Measurements from ENCODE around the gene RAG2.

RAG2 gene

DNA sequence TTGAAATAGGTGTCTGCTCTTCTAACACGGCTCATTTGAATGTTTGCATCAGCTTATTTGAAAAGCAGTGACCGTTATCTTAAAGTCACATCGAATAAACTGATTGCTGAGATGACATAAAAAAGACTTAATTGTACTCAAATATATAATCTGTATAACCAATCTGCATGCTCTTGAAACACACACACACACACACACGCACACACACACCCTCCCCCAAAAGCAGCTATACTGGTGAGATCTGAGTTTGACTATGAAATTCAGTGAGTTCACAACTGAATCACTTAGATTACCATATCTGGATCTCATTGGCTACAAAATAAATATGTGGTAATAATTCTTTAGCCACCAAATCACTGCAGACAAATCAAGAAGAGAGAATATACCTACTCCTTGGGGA is 7.5 kb downstream of the RAG2 start:
- TF ChIP-seq, protein P1, sequence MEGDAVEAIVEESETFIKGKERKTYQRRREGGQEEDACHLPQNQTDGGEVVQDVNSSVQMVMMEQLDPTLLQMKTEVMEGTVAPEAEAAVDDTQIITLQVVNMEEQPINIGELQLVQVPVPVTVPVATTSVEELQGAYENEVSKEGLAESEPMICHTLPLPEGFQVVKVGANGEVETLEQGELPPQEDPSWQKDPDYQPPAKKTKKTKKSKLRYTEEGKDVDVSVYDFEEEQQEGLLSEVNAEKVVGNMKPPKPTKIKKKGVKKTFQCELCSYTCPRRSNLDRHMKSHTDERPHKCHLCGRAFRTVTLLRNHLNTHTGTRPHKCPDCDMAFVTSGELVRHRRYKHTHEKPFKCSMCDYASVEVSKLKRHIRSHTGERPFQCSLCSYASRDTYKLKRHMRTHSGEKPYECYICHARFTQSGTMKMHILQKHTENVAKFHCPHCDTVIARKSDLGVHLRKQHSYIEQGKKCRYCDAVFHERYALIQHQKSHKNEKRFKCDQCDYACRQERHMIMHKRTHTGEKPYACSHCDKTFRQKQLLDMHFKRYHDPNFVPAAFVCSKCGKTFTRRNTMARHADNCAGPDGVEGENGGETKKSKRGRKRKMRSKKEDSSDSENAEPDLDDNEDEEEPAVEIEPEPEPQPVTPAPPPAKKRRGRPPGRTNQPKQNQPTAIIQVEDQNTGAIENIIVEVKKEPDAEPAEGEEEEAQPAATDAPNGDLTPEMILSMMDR (IDR thresholded peaks at IDR 0.05; ENCODE audit: low read length): no peak
- no peak for TF ChIP-seq EZH2 (IDR thresholded peaks at IDR 0.05; ENCODE audit: borderline replicate concordance, low read length)
- peaks cover 28% of the 10 kb centered on the region for H3K36me3 ChIP-seq (ENCODE audit: insufficient read depth, low read length)
- no peaks in the 10 kb centered on the region for H3K27me3 ChIP-seq (ENCODE audit: insufficient read depth, low read length)
- no peak overlapping the region for H3K27ac ChIP-seq (ENCODE audit: low read depth, low read length, poor library complexity, severe bottlenecking)
- no peaks in the 10 kb centered on the region for H3K79me2 ChIP-seq (ENCODE audit: insufficient read depth, low read length)
- H3K9me2 ChIP-seq (ENCODE audit: low read depth, low read length): no peaks in the 10 kb centered on the region
- no peak overlapping the region for H3K4me3 ChIP-seq (ENCODE audit: low read depth, low read length, poor library complexity, severe bottlenecking)
- H4K20me1 ChIP-seq (ENCODE audit: insufficient read depth, low read length): no peaks in the 10 kb centered on the region
- peaks cover 3% of the 10 kb centered on the region for H3K4me1 ChIP-seq (ENCODE audit: insufficient read depth, low read length, severe bottlenecking)
- H3K9ac ChIP-seq (ENCODE audit: low read length): no peak overlapping the region
- no peak overlapping the region for H2AFZ ChIP-seq (ENCODE audit: low read length)
- no peaks in the 10 kb centered on the region for H3F3A ChIP-seq (ENCODE audit: insufficient read depth, low read length)
- no peaks in the 10 kb centered on the region for H3K9me3 ChIP-seq (ENCODE audit: low read length)
- H3K4me2 ChIP-seq (ENCODE audit: low read length): no peak overlapping the region

DNA sequence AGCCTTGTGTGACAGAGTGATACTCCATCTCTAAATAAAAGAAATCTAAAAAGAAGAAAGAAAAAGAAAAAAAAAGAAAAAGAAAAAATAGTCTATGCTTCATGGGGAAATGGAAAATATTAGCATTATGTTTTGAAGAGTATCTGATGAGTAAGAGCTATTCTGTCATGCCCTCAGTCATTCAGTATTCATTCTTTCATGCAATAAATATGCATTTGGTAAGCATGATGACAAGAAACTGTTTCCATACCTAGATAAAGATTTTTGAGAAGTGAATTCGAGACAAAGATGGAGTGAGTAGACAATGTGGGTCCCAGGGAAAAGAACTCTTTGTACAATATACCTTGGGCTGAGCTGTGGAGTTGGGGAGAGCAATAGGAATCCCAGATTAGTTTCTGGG is 9.9 kb downstream of the RAG2 start:
- Histone ChIP-seq H3K9me2 (ENCODE audit: low read depth, low read length) (no peaks in the 10 kb centered on the region), H3F3A (ENCODE audit: insufficient read depth, low read length) (no peaks in the 10 kb centered on the region), H4K20me1 (ENCODE audit: insufficient read depth, low read length) (no peaks in the 10 kb centered on the region), H3K4me1 (ENCODE audit: insufficient read depth, low read length, severe bottlenecking) (peaks cover 3% of the 10 kb centered on the region), H3K36me3 (ENCODE audit: insufficient read depth, low read length) (peaks cover 7% of the 10 kb centered on the region; the same call in 1 of the 2 replicates), H3K4me2 (ENCODE audit: low read length) (no peak overlapping the region), H3K27me3 (ENCODE audit: insufficient read depth, low read length) (no peaks in the 10 kb centered on the region), H3K9me3 (ENCODE audit: low read length) (no peaks in the 10 kb centered on the region), H3K79me2 (ENCODE audit: insufficient read depth, low read length) (no peaks in the 10 kb centered on the region), H3K9ac (ENCODE audit: low read length) (no peak overlapping the region), H3K4me3 (ENCODE audit: low read depth, low read length, poor library complexity, severe bottlenecking) (no peak overlapping the region), H3K27ac (ENCODE audit: low read depth, low read length, poor library complexity, severe bottlenecking) (no peak overlapping the region), H2AFZ (ENCODE audit: low read length) (no peak overlapping the region)
- TF ChIP-seq EZH2 (IDR thresholded peaks at IDR 0.05; ENCODE audit: borderline replicate concordance, low read length): no peak
- TF ChIP-seq, protein P1 (IDR thresholded peaks at IDR 0.05; ENCODE audit: low read length): no peak

DNA sequence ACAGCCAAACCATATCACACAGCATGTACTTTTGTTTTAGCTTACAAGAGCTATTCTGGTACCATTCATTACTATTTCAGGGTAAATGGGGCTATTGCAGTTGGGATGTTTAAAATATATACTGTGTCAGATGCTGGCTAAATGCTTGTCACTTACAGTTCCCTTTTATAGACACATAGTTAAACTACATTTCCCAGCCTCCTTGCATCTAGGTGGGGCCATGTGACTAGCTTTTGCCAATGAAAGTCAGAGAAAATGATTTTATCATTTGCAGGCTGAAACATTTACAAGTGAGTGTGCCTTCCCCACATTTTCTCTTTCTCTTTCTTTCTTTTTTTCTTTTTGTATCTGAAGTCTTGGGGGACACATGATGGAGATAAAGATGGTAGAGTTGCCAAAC is 11.5 kb downstream of the RAG2 start:
- no peaks in the 10 kb centered on the region for H3K79me2 ChIP-seq (ENCODE audit: insufficient read depth, low read length)
- H3K27ac ChIP-seq (ENCODE audit: low read depth, low read length, poor library complexity, severe bottlenecking): no peak overlapping the region
- no peaks in the 10 kb centered on the region for H3K36me3 ChIP-seq (ENCODE audit: insufficient read depth, low read length)
- no peak overlapping the region for H3K4me3 ChIP-seq (ENCODE audit: low read depth, low read length, poor library complexity, severe bottlenecking)
- no peaks in the 10 kb centered on the region for H3K9me2 ChIP-seq (ENCODE audit: low read depth, low read length)
- H3K4me2 ChIP-seq (ENCODE audit: low read length): no peak overlapping the region
- no peaks in the 10 kb centered on the region for H3K27me3 ChIP-seq (ENCODE audit: insufficient read depth, low read length)
- no peaks in the 10 kb centered on the region for H4K20me1 ChIP-seq (ENCODE audit: insufficient read depth, low read length)
- TF ChIP-seq, protein P1 (IDR thresholded peaks at IDR 0.05; ENCODE audit: low read length): no peak
- no peak for TF ChIP-seq EZH2 (IDR thresholded peaks at IDR 0.05; ENCODE audit: borderline replicate concordance, low read length)
- H2AFZ ChIP-seq (ENCODE audit: low read length): no peak overlapping the region
- H3K4me1 ChIP-seq (ENCODE audit: insufficient read depth, low read length, severe bottlenecking): peaks cover 3% of the 10 kb centered on the region
- H3K9ac ChIP-seq (ENCODE audit: low read length): no peak overlapping the region
- H3F3A ChIP-seq (ENCODE audit: insufficient read depth, low read length): no peaks in the 10 kb centered on the region
- H3K9me3 ChIP-seq (ENCODE audit: low read length): peaks cover 8% of the 10 kb centered on the region
